PC-3 (cell line): ENCODE results near the gene LRP5.

ENCODE experiments used
- CTCF ChIP-seq: fragments of 300-600 bp; sonication (generic); conservative IDR thresholded peaks from 2 replicates; pipeline ENCODE4 v1.5.1; 2017; ENCODE audit warnings: antibody characterized with exemption, low read depth, mild to moderate bottlenecking, low read length
- EZH2 ChIP-seq: fragments of 300-600 bp; sonication (generic); IDR thresholded peaks from one replicate; pipeline ENCODE4 v1.6.1; 2017; ENCODE audit warnings: antibody characterized with exemption, mild to moderate bottlenecking, low read length; ENCODE audit not compliant: unreplicated experiment

- TF ChIP-seq CTCF (no peak), EZH2 (no peak)
Observed at GRCh38 chr11:68322052-68322430, 9.7 kb downstream of the LRP5 start.
